Activated CD4-positive, CD25-positive, alpha-beta regulatory T cell treated with anti-CD3 and anti-CD28 coated beads, Interleukin-2, amount 50 U/mL, for 16 hours (primary cell): ENCODE measurements around the gene GSDMA.

Experiments
- DNase-seq: peaks from one replicate; pipeline ENCODE4 v3.0.0-alpha.2; 2020; ENCODE audit warnings: low read depth, low spot score

The GSDMA gene

DNA sequence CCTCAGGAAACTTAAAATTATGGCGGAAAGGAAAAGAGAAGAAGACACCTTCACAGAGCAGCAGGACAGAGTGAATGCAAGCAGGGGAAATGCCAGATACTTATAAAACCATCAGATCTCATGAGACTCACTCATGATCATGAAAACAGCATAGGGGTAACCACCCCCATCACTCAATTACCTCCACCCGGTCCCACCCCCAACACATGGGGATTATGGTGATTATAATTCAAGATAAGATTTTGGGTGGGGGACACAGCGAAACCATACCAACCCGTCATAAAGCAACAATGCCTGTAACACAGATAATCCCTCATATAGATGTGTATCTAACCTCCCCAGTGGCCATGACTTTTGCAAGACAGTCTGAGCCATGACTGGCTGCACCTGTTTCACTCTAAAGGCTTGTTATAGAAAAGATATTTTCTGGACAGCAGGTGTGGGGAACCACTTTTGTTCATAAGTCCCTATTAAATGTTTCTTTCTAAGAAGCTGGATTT, 7.0 kb upstream of the GSDMA start:
- no peak for DNase-seq

DNA sequence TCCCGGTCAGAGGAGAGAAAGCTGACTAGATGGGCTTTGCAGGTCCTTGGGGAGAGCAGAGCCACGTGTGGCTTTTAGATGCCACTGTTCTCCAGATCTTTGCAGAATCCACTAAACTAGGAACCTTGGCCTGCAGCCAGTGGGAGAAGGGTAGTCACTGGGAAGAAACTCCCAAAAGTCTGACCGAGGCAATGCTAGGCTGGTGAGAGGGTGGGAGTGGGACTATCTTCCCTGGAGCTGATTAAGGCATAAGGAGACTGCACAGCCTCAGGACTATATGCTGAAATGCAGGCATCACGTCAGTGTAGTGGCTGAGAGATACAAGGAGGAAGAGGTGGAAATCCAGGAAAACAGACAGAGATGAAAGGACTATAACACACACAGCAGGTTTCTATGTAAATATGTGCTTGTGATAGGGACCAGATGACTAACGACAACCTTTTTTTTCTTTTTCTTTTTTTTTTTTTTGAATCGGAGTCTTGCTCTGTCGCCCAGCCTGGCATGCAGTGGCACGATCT, 2.2 kb upstream of the GSDMA start:
- DNase-seq: no peak

DNA sequence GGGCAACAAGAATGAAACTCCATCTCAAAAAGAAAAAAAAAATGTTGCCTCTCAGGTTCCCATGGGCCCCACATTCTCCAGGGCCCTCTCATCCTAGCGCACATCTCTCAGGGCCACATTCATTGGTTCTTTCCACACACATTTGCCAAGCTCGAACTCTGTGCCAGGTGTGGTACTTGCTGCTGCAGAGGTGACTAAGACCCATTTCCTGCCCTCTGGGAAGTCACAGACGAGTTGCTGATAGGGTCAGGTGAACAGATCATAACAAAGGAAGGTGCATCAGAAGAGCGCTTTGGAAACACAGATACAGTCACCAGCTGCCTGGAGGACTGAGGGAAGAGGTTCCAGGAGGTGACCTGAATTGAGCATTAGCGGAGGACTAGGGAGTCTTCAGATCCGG, 1.0 kb downstream of the GSDMA start:
- DNase-seq: no peak

DNA sequence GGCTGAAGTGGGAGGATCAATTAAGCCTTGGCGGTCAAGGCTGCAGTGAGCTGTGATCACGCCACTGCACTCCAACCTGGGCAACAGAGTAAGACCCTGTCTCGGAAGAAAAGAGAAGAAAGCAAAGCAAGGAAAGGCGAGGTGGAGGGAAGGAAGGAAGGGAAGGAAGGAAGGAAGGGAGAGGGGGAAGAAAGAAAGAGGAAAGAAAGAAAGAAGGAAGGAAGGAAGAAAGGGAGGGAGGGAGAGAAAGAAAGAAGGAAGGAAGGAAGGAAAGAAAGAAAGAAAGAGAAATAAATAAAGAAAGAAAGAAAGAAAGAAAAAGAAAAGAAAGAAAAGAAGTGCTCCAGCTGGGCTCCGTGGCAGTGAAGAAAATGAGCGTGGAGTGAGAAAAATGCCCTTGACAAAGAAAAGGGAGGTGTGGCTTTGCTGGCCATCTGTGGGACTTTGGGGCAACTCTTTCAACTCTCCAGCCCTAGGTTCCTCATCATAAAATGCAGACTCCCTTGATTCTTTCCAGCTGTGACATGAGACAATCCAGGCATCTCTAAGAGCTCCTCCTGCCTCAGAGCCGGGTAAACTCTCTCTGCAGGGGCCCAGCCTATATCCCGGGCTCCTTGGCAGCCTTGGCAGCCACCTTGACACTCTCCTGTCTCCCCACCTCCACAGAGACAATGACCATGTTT, 2.4 kb downstream of the GSDMA start:
- no peak for DNase-seq

DNA sequence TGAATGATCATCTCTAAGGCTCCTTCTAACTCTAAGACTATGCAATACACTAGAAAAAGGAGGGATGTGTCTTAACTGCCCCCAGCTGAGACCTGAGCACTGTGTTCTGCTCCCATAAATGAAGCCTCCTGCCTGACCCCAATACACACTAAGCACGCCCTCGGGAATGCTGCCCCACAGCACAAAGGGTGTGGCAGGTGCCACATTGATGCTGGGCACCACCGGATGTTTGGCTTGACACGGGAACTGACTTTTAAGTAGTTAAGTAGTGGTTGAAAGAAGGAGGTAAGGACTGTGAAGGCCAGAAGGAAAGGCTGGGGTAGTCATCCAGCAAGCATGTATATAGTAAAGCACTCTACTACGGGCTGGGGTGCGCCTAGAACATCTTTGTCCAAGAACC, 4.0 kb downstream of the GSDMA start:
- DNase-seq: no peak

DNA sequence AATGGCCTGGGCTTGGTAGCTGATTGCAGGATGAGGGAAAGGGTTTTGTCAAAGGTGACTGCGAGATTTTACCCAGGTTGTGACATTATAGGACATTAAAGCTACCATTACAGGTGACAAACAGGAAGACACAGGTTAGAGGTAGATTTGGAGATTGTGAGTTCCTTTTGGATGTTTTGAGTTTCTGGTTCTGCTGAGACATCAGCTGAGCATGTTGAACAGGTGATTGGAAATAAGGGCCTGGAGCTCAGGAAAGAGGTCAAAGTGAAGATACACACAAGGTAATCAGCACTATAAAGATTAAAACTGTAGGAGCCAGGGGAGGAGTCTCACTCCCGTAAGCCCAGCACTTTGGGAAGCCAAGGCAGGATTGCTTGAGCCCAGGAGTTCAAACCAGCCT, 6.0 kb downstream of the GSDMA start:
- DNase-seq: no peak

DNA sequence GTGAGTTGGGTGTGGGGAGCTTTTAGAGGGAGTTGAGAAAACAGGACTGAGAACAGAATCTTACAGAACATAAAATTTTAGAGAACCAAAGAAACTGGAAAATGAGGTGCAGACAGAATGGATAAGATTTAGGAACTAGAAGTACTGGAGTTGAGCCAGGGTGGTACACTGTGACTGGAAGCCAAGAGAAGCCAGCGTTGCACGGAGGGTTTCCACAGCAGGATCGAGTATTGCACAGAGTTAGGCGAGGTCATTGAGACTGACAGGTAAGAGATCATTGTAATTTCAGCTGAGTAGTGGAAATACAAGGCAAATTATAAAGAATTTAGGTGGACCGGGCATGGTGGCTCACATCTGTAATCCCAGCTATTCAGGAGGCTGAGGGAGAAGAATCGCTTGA, 6.6 kb downstream of the GSDMA start:
- DNase-seq: no peak

DNA sequence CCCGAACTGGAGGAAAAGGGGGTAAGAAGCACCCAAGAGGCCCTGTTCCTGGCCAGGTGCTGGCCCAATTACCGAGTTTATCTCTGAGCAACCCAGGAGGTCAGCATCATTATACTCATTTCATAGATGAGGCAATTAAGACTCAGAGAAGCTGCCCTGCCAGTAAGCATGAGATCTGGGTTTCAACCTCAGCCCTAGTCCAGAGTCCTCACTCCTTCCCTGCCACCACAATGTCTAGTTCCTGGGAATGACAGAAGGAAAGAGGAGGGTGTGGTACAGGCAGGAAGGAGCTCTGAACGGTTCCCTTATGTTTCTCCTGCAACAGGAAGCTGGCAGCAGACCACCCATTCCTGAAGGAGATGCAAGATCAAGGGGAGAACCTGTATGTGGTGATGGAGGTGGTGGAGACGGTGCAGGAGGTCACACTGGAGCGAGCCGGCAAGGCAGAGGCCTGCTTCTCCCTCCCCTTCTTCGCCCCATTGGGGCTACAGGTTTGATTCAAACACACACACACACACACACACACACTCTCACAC, 7.4 kb downstream of the GSDMA start:
- DNase-seq: no peak

DNA sequence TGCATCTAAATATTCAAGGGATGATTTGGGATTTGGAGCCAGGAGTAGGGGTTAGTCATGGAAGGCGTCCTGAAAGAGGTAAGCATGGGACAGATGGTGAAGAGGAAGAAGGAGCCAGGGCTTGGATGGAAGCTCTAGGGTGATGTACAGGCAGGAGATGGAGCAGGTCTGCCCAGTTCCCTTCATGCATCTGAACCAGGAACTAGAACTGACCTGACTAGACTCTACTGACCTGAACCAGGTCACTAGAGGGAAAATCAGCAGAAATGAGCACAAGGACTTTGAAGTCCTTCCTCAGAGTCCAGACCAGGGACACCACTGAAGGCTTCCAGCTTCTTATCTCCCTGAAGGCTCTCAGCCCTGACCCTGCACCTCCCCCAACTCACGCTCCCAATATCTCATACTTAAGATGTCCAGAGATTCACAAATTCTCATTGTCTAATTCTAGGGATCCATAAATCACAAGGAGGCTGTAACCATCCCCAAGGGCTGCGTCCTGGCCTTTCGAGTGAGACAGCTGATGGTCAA, 8.3 kb downstream of the GSDMA start:
- DNase-seq: no peak

DNA sequence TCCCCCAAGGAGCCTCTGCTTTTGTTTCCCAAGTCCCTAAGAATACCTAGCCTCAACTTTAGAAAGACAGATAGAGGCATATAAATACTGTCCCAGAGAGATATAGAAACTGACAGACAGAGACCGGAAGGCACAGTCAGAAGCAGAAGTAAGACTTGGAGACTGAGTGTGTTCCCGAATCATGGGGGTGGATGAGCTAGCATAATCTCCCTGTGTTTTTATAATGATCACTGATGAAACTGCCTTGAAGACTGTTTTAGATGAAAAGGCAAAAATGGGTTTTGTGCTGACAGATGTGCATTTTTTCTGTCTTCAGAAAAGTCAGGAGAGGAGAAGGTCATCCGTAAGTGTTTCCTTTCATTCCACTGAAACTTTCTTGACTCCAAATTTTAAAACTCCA, 9.5 kb downstream of the GSDMA start:
- no peak for DNase-seq

DNA sequence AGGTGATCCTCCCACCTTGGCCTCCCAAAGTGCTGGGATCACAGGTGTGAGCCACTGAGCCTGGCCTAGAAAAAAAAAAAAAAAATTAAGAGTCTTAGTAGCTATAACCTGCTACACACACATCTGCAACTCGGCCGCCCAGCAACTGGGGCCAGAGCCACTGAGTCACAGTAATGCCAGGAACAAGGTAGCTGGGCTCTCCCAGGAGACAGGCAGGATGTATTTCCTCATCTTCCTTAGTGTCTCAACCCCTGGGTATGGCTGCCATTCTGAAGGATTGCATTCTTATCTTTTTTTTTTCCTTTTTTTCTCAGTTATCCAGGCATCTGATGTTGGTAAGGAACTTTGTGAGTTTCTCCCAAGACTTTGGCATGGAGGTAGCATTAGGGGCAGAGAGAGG, 10.7 kb downstream of the GSDMA start:
- no peak for DNase-seq

DNA sequence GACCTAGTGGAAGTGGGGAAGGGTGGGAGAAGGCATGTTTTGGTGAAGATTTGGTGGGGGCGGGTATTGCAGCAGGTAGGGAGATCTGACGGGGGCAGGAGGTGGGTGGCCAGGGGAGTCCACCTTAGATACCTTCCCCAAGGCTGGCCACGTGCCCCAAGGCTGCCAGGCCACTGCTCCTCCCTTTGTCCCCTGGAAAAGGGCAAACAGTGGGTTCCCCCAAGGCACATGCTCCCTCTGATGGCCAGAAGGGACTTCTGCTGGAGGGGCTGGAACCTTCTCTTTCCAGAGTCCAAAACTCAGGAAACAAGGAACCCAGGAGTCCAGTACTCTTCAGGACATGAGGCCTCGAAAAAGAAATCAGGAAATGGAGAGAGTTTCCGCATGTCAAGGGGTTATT, 11.6 kb downstream of the GSDMA start:
- DNase-seq: no peak

DNA sequence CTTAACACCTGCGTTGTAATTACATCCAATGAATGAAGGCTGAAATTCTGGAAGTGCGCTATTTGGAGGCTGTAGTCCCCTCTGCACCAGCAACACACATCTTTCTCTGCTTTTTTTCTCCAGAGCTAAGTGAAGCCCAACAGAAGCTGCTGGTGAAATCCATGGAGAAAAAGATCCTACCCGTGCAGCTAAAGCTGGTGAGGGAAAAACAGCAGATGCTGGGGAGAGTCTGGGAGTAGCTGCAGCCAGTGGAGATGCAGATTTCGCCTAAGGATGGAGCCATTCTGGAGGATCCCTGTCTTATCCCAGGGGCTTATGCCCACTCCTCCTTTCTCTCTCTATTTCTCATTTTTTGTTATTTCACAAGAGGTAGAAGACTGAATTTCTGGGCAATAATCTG, 13.0 kb downstream of the GSDMA start:
- DNase-seq: no peak

DNA sequence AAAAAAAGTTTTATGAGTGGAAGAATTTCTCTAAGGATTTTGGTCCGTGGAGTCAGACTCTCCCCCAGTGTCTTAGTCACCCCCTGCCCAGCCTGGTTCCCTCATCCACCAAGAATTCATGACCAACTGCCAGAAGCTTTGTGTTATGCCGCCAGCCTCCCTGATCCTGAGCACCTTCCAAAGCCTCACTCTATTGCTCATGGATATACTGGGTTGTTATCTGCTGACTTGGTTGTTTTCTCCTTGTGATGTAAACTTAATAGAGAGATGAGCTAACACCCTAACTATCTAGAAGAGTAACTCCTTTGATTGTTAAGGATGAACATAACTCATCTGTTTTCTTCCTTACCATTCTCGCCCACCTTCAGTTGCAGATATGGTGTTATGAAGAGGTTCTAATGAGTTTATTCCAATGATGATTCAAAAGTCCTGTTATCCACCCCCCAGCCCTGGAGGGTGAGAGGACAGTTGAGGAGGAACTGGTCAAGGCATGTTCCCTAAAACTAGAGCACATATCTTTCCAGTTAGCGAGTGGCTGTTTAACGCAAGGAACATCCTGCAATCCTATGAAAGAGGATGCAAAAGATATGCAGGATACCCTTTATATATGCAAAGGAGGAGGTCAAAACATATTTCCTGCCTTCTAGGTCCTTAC, 16.3 kb downstream of the GSDMA start:
- DNase-seq: no peak

DNA sequence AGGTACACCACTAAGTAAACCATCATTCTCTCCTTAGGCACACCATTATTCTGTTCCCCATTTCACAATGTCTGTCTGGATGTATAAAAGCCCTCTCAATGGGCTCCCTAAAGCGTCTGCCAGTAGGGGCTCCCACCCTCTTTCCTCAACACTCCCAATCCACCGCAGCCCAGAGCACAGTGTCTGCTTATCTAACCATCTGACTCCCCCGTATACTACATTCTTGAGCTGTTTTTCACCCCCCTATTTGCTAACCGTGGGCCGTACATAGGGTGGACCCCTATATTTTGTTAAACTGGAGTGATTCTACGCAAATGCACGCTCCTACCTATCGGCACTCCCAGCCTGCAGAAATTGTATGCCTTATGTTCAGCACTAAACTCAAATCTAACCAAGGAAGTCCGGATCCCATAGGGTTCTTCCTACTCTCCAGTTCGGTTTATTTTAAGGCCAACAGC, 17.1 kb downstream of the GSDMA start:
- DNase-seq: no peak

DNA sequence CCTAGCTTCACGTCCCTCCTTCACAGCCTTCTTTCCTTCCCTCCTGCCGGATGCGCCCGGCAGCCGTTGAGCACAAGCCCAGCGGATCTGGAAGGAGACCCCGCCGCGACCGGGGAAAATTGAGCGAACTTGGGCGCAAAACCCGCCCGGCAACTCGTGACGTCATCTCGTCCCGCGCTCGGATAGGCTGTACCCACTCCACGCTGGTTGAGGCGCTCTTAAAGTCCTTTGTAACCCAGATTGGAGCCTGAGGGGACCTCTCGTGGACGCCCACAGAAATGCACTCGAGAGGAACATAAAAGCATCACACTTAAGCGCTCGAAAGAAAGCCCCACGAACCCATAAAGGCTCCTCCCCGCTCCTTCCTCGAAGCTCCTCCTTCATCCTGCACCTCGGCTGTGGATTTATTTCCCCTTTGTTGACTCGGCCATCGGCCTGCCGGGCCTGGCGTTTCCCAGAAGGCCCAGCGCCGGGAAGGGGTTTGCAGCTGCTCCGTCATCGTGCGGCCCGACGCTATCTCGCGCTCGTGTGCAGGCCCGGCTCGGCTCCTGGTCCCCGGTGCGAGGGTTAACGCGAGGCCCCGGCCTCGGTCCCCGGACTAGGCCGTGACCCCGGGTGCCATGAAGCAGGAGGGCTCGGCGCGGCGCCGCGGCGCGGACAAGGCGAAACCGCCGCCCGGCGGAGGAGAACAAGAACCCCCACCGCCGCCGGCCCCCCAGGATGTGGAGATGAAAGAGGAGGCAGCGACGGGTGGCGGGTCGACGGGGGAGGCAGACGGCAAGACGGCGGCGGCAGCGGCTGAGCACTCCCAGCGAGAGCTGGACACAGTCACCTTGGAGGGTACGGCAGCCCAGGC, 17.8 kb downstream of the GSDMA start, which contains the start of gene PSMD3:
Gene PSMD3 (plus strand): TSS at position 457 of the 856 bp plus-strand sequence. CDS start 164 bp downstream, at position 621.
- peak; percentile 95 for DNase-seq

DNA sequence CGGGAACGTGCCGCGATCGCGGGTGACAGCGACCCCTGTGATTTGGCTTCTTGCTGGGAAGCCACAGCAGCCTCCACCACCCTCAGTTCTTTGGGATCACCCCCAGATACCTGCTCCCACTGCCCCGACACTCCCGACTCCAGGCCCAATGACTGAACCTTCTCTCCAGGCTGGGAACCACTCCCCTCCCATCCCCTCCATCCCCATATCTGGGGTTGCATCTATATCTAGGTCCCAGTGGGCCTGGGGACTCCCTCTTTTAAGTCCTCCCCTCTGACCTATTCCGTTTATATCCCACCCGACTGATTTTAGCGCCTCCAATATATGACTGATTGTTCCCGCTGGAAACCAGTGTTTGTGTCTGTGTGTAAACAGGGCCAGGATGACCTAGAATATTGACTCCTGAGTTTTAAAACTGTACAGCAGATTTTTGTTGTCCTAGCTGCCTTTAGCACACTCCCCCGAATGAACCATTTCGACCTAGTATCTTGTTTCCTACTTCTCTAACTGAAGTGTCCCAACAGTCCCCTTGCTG, 18.5 kb downstream of the GSDMA start:
- no peak for DNase-seq

DNA sequence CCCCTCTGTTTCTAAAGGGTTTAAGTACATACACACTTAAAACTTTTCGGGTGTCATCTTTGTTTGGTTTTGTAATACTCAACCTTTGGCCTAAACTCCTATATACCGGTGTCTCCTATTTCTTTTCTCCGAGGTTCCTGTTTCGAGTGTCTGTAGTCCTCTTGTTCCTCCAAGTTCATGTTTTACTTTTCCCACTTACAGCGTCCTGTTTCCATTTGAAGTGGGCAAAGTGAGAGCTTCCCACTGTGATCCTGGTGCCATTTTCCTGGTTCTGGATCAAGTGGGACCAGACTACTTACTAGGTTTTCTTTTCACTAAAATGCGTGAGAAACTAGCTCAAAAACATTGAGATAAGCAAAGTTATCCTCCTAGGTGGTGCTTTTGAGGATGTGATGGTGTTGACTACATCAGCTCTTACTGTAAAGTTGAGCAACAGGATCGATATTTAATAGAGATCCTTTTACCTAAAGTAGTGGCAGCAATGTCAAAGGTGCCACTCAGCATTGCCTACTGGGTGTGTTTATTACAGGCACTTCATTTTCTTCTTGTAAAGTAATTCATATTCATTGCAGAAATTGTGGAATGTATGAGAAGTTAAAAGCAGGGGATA, 19.1 kb downstream of the GSDMA start:
- DNase-seq: no peak

DNA sequence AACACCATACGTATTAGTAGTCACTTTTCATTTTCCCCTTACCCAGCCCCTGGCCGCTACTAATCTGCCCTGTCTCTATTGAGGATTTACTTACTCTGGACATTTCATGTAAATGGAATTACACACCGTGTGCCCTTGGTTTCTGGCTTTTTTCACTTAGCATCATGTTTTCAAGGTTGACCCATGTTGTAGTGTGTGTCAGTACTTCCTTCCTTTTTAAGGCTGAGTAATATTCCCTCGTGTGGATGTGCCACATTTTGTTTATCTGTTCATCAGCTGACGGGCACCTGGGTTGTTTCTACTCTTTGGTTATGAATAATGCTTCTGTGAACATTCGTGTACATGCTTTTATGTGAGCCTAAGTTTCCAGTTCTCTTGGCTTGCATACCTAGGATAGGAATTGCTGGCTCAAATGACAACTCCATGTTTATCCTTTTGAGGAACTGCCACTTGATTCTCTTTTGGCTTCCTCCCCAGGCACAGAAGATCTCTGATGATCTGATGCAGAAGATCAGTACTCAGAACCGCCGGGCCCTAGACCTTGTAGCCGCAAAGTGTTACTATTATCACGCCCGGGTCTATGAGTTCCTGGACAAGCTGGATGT, 25.5 kb downstream of the GSDMA start:
- no peak for DNase-seq

DNA sequence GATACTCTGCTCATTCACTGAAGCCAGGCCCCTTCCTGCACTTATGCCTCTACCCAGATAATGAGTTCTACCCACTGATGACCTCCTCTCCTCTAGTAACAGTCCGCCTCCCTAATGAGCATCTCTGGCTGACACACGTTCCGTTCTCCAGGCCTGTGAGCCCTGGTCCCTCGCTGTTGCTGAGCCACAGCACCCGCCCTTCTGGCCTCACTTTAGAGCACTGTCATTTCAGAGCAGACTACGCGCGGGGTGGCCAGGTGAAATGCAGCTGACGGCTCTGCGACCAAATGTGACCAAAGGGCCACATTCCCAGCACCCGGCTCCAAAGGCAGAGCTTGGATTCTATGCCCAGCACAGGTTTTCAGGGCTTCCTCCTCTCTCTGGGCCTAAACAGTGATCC, 31.6 kb downstream of the GSDMA start:
- no peak for DNase-seq
